Ishikawa (cell line): ENCODE measurements around the gene ZNRF2.

Experiments
- CEBPB ChIP-seq: IDR thresholded peaks from 2 replicates; pipeline ENCODE4 v1.6.1; 2012
- CREB1 ChIP-seq: IDR thresholded peaks from 2 replicates; pipeline ENCODE4 v1.6.1; 2012; ENCODE audit warnings: low read depth
- EGR1 ChIP-seq: IDR thresholded peaks from 2 replicates; pipeline ENCODE4 v1.6.1; 2012
- EP300 ChIP-seq: IDR thresholded peaks from 2 replicates; pipeline ENCODE4 v1.6.1; 2012; ENCODE audit warnings: borderline replicate concordance
- FOXM1 ChIP-seq: IDR thresholded peaks from 2 replicates; pipeline ENCODE4 v1.6.1; 2012; ENCODE audit warnings: low read depth, borderline replicate concordance
- MAX ChIP-seq: IDR thresholded peaks from 2 replicates; pipeline ENCODE4 v1.6.1; 2012
- NFIC ChIP-seq: IDR thresholded peaks from 2 replicates; pipeline ENCODE4 v1.6.1; 2012
- RAD21 ChIP-seq: IDR thresholded peaks from 2 replicates; pipeline ENCODE4 v1.6.1; 2012; ENCODE audit warnings: low read depth
- REST ChIP-seq: IDR thresholded peaks from 2 replicates; pipeline ENCODE4 v1.6.1; 2012; ENCODE audit warnings: low read depth, mild to moderate bottlenecking
- TAF1 ChIP-seq: IDR thresholded peaks from 2 replicates; pipeline ENCODE4 v1.6.1; 2012; ENCODE audit warnings: low read depth, mild to moderate bottlenecking
- TCF12 ChIP-seq: IDR thresholded peaks from 2 replicates; pipeline ENCODE4 v1.6.1; 2012; ENCODE audit warnings: low read depth
- TEAD4 ChIP-seq: IDR thresholded peaks from 2 replicates; pipeline ENCODE4 v1.6.1; 2012
- USF1 ChIP-seq: IDR thresholded peaks from 2 replicates; pipeline ENCODE4 v1.6.1; 2012
- YY1 ChIP-seq: IDR thresholded peaks from 2 replicates; pipeline ENCODE4 v1.6.1; 2012; ENCODE audit warnings: low read depth
- ZBTB7A ChIP-seq: IDR thresholded peaks from 2 replicates; pipeline ENCODE4 v1.6.1; 2012; ENCODE audit warnings: low read depth

ZNRF2 gene

GRCh38 chr7:30321089-30321881, 36.9 kb downstream of the ZNRF2 start:
- TF ChIP-seq MAX = no peak
- no peak for TF ChIP-seq REST
- TF ChIP-seq TCF12 = no peak
- no peak for TF ChIP-seq TEAD4
- no peak for TF ChIP-seq CREB1

DNA sequence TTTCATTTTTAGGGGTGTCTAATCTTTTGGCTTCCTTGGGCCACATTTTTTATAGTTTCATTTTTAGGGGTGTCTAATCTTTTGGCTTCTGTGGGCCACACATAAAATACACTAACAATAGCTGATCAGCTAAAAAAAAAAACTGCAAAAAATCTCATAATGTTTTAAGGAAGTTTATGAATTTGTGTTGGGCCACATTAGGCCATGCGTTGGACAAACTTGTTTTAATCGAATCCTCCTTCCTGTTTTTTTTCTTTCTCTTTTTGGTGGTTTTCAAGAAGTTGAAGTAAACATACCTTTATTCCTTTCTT, 37.4 kb downstream of the ZNRF2 start:
- TF ChIP-seq CEBPB = no peak
- TF ChIP-seq TEAD4 = no peak
- no peak for TF ChIP-seq RAD21
- no peak for TF ChIP-seq TCF12
- TF ChIP-seq EGR1 = no peak
- no peak for TF ChIP-seq YY1
- no peak for TF ChIP-seq USF1
- no peak for TF ChIP-seq CREB1

DNA sequence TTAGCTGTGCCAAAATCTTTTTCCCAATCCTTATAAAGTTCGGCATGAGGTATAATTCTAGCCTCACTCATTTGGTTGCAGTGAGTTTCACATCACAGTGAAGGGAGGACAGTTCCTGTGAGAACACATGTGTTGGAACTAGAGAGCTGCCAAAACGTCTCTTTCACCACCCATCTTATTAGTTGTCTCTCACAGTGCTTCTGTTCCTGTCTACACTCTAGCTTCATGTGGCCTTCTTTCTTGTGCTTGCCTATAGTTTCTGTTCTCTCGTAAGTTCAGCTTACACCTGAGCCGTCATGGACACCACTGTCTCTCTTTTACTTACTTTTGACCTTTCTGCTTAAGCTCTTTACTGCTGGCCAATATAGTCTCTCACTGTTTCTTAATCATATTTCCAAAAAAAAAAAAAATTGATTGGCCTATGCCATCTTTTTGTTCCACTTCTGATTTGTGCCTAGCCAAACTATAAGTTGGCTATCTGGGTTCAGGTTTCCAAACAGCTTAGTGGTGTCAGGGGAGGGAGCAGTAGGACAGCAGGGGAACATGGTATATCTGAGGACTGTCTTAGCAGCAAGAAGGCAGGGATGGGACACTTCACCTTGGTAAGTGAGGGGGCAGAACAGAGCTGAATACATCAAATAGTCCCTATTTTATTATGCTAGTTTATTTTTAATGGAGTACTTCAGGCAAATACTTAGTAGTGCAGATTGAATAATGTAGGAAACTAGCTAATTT, 38.0 kb downstream of the ZNRF2 start:
- TF ChIP-seq CEBPB (no peak), ZBTB7A (no peak), EP300 (no peak), EGR1 (no peak), USF1 (no peak), NFIC (no peak), REST (no peak), TEAD4 (no peak), CREB1 (no peak), TCF12 (no peak), MAX (no peak), TAF1 (no peak), YY1 (no peak), RAD21 (no peak), FOXM1 (no peak)

GRCh38 chr7:30323006-30323355, 38.6 kb downstream of the ZNRF2 start:
- TF ChIP-seq RAD21 = no peak
- no peak for TF ChIP-seq EP300
- TF ChIP-seq TCF12 = no peak
- no peak for TF ChIP-seq TAF1
- TF ChIP-seq ZBTB7A = no peak

DNA sequence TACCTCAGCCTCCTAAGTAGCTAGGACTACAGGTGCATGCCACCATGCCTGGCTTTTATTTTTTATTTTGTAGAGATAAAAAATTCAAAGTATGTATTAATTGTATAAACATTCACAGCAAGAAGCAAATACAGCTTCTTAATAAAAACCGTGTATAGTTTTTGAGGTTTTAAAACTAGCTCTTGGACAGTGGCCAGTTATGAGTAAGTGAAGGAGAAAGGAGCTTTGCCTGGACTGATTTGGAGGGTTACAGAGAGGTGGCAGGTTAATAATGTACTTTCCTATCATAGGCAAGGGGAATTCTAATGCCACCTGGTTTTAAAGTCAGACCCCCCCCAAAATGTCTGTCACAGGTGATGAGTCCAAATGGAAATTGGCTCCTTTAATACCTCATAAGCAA, 43.4 kb downstream of the ZNRF2 start:
- TF ChIP-seq USF1 (no peak), CEBPB (no peak), NFIC (no peak), MAX (no peak), RAD21 (no peak), FOXM1 (no peak), TCF12 (no peak), EP300 (no peak), TAF1 (no peak)
